GM23338 (cell line): ENCODE results near the gene REX1BD. TPM values are rescaled to one million over a fixed set of nuclear protein-coding genes. Genes with fewer than 3 reads are reported as not detected.

Source experiments
- EZH2 ChIP-seq: fragments of 200-600 bp; sonication (generic); IDR thresholded peaks from one replicate; pipeline ENCODE4 v1.8.0; 2017; ENCODE audit warnings: antibody characterized with exemption, mild to moderate bottlenecking, low read depth; ENCODE audit not compliant: unreplicated experiment
- EZH2phosphoT487 ChIP-seq: fragments of 200-600 bp; sonication (generic); IDR thresholded peaks from one replicate; pipeline ENCODE4 v1.8.1; 2018; ENCODE audit warnings: antibody characterized with exemption; ENCODE audit not compliant: unreplicated experiment
- JUNB ChIP-seq: IDR thresholded peaks from one replicate; pipeline ENCODE4 v1.6.1; 2016; ENCODE audit warnings: antibody characterized with exemption; ENCODE audit not compliant: unreplicated experiment
- NANOG ChIP-seq: IDR thresholded peaks from 2 replicates; pipeline ENCODE4 v1.6.1; 2016; ENCODE audit warnings: antibody characterized with exemption, borderline replicate concordance
- REST ChIP-seq: IDR thresholded peaks from one replicate; pipeline ENCODE4 v1.6.1; 2018; ENCODE audit warnings: antibody characterized with exemption; ENCODE audit not compliant: unreplicated experiment
- ZNF331 ChIP-seq: fragments of 250-450 bp; sonication (Bioruptor Pico); IDR thresholded peaks from 2 replicates; pipeline ENCODE4 v1.5.0; 2020; ENCODE audit warnings: low read depth, mild to moderate bottlenecking, moderate library complexity
- polyA plus RNA-seq: library from polyadenylated mRNA; unstranded; fragments of >200 nt; fragmentation: Nextera tagmentation; extraction: Ambion mirVana; gene quantifications from 2 replicates; pipeline ENCODE4 v1.2.1, GENCODE V29; 2016
- total RNA-seq: library from RNA; depleted of rRNA; stranded (reverse); fragments of >200 nt; shearing (Covaris generic); gene quantifications from 2 replicates; pipeline ENCODE4 v1.2.3, GENCODE V29; 2014
- TF ChIP-seq, protein P1 (sequence below): fragments of 250-450 bp; sonication (Bioruptor Pico); IDR thresholded peaks from 2 replicates; pipeline ENCODE4 v1.5.0; 2020; ENCODE audit warnings: mild to moderate bottlenecking, moderate library complexity

The REX1BD gene
- total and polyA plus RNA-seq, 2 experiments from 2014 or later, result 124 to 138 TPM

DNA sequence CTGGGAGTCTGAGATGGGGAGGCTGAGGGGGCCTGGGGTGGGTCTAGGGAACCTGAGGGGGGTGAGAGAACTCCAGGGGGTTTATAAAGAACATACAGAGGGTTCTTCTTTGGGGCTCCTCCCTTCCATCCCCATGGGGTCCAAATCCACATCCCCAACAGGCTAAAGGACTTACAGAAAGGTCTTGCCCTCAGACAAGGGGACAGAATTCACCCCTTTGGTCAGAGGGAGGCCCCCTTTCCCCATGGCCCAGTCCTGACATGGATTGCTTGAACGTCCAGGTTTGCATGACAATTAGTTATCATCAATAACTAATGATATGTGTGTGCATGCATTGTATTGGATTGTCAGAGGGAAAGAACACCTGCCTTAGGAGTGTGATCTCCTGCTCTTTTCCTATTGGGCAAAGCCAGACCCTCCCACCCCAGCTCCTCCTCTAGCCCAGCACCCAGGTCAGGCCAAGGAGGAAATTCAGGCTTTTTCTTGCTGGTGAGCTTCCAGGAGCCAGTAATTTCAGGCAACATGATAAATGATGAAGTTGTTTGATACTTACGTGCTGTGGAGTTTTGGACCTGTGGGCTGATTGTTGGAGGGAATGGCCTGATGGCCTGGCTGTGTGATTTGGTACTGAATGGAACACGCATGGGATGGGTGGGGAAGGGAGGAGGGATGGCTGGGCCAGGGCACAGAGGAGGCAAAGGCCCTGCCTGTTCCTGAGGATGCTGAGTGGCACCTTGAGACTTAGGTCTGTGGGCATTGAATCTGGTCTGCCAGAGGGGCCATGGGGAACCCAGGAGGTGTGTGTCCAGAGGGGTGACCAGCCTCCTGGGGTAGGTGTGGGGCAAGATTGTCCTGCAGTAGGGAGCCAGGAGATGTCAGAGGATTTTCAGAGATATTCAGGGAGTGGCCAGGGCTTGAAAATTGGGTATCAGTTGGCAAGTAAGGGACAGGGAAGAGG lies 49.4 kb downstream of the REX1BD start (continued):
- TF ChIP-seq, protein P1, sequence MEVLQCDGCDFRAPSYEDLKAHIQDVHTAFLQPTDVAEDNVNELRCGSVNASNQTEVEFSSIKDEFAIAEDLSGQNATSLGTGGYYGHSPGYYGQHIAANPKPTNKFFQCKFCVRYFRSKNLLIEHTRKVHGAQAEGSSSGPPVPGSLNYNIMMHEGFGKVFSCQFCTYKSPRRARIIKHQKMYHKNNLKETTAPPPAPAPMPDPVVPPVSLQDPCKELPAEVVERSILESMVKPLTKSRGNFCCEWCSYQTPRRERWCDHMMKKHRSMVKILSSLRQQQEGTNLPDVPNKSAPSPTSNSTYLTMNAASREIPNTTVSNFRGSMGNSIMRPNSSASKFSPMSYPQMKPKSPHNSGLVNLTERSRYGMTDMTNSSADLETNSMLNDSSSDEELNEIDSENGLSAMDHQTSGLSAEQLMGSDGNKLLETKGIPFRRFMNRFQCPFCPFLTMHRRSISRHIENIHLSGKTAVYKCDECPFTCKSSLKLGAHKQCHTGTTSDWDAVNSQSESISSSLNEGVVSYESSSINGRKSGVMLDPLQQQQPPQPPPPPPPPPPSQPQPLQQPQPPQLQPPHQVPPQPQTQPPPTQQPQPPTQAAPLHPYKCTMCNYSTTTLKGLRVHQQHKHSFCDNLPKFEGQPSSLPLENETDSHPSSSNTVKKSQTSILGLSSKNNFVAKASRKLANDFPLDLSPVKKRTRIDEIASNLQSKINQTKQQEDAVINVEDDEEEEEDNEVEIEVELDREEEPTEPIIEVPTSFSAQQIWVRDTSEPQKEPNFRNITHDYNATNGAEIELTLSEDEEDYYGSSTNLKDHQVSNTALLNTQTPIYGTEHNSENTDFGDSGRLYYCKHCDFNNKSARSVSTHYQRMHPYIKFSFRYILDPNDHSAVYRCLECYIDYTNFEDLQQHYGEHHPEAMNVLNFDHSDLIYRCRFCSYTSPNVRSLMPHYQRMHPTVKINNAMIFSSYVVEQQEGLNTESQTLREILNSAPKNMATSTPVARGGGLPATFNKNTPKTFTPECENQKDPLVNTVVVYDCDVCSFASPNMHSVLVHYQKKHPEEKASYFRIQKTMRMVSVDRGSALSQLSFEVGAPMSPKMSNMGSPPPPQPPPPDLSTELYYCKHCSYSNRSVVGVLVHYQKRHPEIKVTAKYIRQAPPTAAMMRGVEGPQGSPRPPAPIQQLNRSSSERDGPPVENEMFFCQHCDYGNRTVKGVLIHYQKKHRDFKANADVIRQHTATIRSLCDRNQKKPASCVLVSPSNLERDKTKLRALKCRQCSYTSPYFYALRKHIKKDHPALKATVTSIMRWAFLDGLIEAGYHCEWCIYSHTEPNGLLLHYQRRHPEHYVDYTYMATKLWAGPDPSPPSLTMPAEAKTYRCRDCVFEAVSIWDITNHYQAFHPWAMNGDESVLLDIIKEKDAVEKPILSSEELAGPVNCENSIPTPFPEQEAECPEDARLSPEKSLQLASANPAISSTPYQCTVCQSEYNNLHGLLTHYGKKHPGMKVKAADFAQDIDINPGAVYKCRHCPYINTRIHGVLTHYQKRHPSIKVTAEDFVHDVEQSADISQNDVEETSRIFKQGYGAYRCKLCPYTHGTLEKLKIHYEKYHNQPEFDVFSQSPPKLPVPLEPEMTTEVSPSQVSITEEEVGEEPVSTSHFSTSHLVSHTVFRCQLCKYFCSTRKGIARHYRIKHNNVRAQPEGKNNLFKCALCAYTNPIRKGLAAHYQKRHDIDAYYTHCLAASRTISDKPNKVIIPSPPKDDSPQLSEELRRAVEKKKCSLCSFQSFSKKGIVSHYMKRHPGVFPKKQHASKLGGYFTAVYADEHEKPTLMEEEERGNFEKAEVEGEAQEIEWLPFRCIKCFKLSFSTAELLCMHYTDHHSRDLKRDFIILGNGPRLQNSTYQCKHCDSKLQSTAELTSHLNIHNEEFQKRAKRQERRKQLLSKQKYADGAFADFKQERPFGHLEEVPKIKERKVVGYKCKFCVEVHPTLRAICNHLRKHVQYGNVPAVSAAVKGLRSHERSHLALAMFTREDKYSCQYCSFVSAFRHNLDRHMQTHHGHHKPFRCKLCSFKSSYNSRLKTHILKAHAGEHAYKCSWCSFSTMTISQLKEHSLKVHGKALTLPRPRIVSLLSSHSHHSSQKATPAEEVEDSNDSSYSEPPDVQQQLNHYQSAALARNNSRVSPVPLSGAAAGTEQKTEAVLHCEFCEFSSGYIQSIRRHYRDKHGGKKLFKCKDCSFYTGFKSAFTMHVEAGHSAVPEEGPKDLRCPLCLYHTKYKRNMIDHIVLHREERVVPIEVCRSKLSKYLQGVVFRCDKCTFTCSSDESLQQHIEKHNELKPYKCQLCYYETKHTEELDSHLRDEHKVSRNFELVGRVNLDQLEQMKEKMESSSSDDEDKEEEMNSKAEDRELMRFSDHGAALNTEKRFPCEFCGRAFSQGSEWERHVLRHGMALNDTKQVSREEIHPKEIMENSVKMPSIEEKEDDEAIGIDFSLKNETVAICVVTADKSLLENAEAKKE, result no peak
- TF ChIP-seq EZH2, result no peak
- TF ChIP-seq NANOG, result no peak
- TF ChIP-seq JUNB, result no peak
- no peak for TF ChIP-seq REST
- TF ChIP-seq EZH2phosphoT487, result no peak
- TF ChIP-seq ZNF331 (CRISPR knock-in tag), result no peak
